ENCODE measurements around the gene HOXB13.
A peak's percentile ranks its signal among the peaks of the same experiment; 100 is the strongest.

Gene HOXB13

GRCh38 chr17:48701864-48702532 lies 26.6 kb downstream of the HOXB13 start:
- DNase-seq: no peak

GRCh38 chr17:48693178-48693577 lies 35.4 kb downstream of the HOXB13 start:
- DNase-seq: no peak

DNA sequence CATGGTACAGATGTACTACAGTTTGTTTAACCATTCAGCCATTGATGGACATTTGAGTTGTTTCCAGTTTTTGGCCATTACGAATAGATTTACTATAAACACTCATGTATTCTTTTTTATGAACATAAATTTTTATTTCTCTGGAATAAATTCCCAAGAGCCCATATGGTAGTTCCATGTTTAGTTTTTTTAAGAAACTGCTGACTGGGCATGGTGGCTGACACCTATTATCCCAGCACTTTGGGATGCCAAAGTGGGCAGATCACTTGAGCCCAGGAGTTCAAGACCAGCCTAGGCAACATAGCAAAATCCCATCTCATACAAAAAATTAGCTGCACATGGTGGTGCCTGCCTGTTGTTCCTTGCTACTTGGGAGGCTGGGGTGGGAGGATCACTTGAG lies 36.5 kb downstream of the HOXB13 start:
- no peak for DNase-seq

DNA sequence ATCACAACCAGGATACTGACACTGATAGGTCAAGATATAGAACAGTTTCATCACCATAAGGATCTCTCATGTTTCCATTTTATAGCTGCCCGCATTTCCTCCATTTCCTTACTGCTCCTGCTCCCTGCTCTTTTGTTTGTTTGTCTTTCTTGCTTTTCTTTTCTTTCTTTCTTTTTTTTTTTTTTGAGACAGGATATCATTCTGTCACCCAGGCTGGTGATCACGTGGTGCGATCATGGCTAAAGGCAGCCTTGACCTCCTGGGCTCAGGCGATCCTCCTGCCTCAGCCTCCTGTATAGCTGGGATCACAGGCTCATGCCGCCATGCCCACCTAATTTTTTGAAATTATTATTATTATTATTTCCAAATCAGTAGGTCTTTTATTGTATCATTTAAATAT lies 37.9 kb downstream of the HOXB13 start:
- DNase-seq: no peak

- DNase-seq: no peak
These were observed 46.9 kb downstream of the HOXB13 start for GRCh38 chr17:48681609-48682008.

DNA sequence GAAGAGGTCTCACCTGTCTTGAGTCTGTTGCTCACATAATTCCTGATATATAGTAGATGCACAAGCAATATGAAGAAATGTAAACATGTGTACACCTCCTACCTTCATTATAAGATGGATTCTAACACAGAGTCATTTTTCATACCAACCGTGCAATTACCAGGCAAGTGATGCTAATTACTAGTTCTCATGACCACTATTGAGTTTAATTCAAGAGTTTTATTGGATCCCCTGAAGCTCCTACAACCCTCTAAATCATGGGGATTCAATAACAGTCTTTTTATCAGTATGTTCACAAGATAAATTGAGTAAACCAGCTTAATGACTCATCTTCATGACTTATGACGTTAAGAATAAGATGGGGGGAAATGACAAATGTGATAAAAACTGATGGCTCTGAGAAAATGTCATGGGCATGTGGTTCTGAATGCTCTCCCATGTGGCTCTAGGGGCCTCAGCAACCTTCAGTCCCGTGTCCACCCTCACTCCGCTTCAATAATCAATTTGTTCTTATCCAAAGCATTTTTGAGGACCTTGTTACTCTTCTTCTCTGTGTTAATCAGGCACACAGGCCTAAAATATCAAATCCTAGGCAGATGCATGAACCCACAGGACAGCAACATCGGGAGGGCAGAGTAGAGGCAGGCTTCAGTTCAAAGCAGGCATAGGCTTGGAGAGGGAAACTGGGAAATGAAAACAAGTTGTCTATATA lies 49.0 kb downstream of the HOXB13 start:
- DNase-seq: no peak

- peak; percentile 61 for DNase-seq
These were observed 50.2 kb downstream of the HOXB13 start for GRCh38 chr17:48678141-48678971.

- no peak for DNase-seq
These were observed 51.5 kb downstream of the HOXB13 start for GRCh38 chr17:48676963-48677558.
